Measurements from ENCODE around the gene SEC22A. TPM values are rescaled to one million over a fixed set of nuclear protein-coding genes. Genes with fewer than 3 reads are reported as not detected.
A peak's percentile ranks its signal among the peaks of the same experiment; 100 is the strongest.
"Not testable (repeated sequence)": the region's sequence is repeated elsewhere in the genome, so short reads cannot be mapped to it uniquely, and the experiment has no call there.

The SEC22A gene
- total RNA-seq, 1 experiment from 2014 or later: 16.2 TPM

- no peak for TF ChIP-seq CTCF (IDR thresholded peaks at IDR 0.05; ENCODE audit: unreplicated experiment)
- Mint-ChIP-seq H3K4me1 (ENCODE audit: insufficient read depth, unreplicated experiment) (no peaks in the 10 kb centered on the region), H3K4me3 (ENCODE audit: unreplicated experiment) (no peak overlapping the region), H3K27me3 (ENCODE audit: insufficient read depth, unreplicated experiment) (no peaks in the 10 kb centered on the region), H3K36me3 (ENCODE audit: insufficient read depth, unreplicated experiment) (peaks cover 41% of the 10 kb centered on the region), H3K9me3 (ENCODE audit: unreplicated experiment) (no peaks in the 10 kb centered on the region), H3K27ac (ENCODE audit: low read depth, unreplicated experiment) (no peak overlapping the region)
- BruUV-seq (replicated peaks): no TSS peak
- POLR2A ChIA-PET: no interaction called here
- intact Hi-C loops (cut with micrococcal nuclease): no loop called here
- CTCF ChIA-PET: no interaction called here
- no peak for DNase-seq (ENCODE audit: unreplicated experiment)
These were observed 35.2 kb downstream of the SEC22A start for GRCh38 chr3:123236902-123237301.

DNA sequence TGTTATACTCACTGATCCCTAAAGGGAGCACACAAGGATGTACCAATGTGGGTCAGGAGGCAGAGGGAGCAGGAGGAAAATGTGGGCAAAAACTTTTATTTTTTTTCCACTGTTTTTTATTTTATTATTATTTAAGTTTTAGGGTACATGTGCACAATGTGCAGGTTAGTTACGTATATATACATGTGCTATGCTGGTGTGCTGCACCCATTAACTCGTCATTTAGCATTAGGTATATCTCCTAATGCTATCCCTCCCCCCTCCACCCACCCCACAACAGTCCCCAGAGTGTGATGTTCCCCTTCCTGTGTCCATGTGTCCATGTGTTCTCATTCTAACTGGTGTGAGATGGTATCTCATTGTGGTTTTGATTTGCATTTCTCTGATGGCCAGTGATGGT, 37.4 kb downstream of the SEC22A start:
- POLR2A ChIA-PET; H3K9me3 Mint-ChIP-seq (ENCODE audit: unreplicated experiment); H3K27ac Mint-ChIP-seq (ENCODE audit: low read depth, unreplicated experiment); BruUV-seq (replicated peaks); H3K4me1 Mint-ChIP-seq (ENCODE audit: insufficient read depth, unreplicated experiment); intact Hi-C loops (cut with micrococcal nuclease); H3K27me3 Mint-ChIP-seq (ENCODE audit: insufficient read depth, unreplicated experiment); H3K4me3 Mint-ChIP-seq (ENCODE audit: unreplicated experiment); CTCF ChIA-PET; DNase-seq (ENCODE audit: unreplicated experiment): not testable (repeated sequence)
- H3K36me3 Mint-ChIP-seq (ENCODE audit: insufficient read depth, unreplicated experiment): peaks cover 30% of the 10 kb centered on the region

- intact Hi-C loops (cut with micrococcal nuclease): no loop called here
- H3K27me3 Mint-ChIP-seq (ENCODE audit: insufficient read depth, unreplicated experiment): no peaks in the 10 kb centered on the region
- no peak for TF ChIP-seq CTCF (IDR thresholded peaks at IDR 0.05; ENCODE audit: unreplicated experiment)
- peaks cover 33% of the 10 kb centered on the region for H3K36me3 Mint-ChIP-seq (ENCODE audit: insufficient read depth, unreplicated experiment)
- POLR2A ChIA-PET: no interaction called here
- no peak overlapping the region for H3K4me3 Mint-ChIP-seq (ENCODE audit: unreplicated experiment)
- no peaks in the 10 kb centered on the region for H3K9me3 Mint-ChIP-seq (ENCODE audit: unreplicated experiment)
- no peak overlapping the region for H3K27ac Mint-ChIP-seq (ENCODE audit: low read depth, unreplicated experiment)
- BruUV-seq (replicated peaks): no TSS peak
- H3K4me1 Mint-ChIP-seq (ENCODE audit: insufficient read depth, unreplicated experiment): no peaks in the 10 kb centered on the region
- CTCF ChIA-PET: no interaction called here
- DNase-seq (ENCODE audit: unreplicated experiment): no peak
These were observed 38.0 kb downstream of the SEC22A start for GRCh38 chr3:123239756-123240155.

DNA sequence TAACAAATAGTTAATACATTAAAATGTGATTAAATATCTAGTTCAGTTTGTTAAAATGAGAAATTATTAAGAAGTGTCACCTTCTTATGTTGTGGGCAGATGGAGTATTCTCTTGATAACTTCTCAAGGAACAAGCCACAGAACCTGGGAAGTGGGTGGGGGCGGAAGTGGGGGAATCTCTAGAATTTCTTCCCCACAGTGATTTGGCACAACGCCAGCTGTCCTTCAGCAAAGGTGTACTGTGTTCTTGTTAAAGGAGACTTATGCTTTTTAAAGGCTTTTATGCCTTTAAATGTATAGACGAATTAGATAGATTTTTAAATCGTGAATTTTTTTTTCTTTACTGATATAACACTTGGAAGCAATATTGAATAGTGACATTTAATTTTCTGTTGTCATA, 42.4 kb downstream of the SEC22A start:
- intact Hi-C loops (cut with micrococcal nuclease): no loop called here
- Mint-ChIP-seq H3K4me1 (ENCODE audit: insufficient read depth, unreplicated experiment) (no peaks in the 10 kb centered on the region), H3K9me3 (ENCODE audit: unreplicated experiment) (no peaks in the 10 kb centered on the region), H3K4me3 (ENCODE audit: unreplicated experiment) (no peak overlapping the region), H3K36me3 (ENCODE audit: insufficient read depth, unreplicated experiment) (peaks cover 49% of the 10 kb centered on the region), H3K27ac (ENCODE audit: low read depth, unreplicated experiment) (no peak overlapping the region), H3K27me3 (ENCODE audit: insufficient read depth, unreplicated experiment) (no peaks in the 10 kb centered on the region)
- BruUV-seq (replicated peaks): no TSS peak
- POLR2A ChIA-PET: no interaction called here
- DNase-seq (ENCODE audit: unreplicated experiment): peak; percentile 32
- CTCF ChIA-PET: interaction anchor here (0.6 kb wide), 1 partner anchor 131 kb away, joined by 3 read pairs; no protein-coding TSS in a partner anchor
- no peak for TF ChIP-seq CTCF (IDR thresholded peaks at IDR 0.05; ENCODE audit: unreplicated experiment)

DNA sequence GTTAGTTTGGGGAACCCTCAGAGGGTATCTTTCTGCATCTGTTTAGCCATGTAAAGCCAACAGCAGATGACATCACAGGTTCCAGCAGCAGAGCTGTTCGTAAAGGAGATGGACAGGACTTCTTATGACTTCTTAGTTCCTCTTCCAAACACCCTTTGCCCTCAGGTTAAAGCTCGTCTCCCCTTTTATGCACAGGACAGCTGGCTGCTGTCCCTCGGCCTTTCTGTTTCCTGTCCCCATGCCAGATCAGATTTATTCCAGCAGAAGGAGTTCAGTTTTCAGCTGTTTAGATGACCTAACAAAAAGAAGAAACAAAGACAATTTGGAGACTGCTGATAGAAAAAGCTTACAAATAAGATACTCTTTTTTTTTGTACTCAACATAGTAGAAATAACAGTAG, 45.1 kb downstream of the SEC22A start:
- ChIA-PET CTCF (interaction anchor here (0.6 to 0.7 kb wide), 2 partner anchors 13 to 105 kb away, joined by 3 read pairs; no protein-coding TSS in a partner anchor), POLR2A (no interaction called here)
- no peak for TF ChIP-seq CTCF (IDR thresholded peaks at IDR 0.05; ENCODE audit: unreplicated experiment)
- Mint-ChIP-seq H3K4me3 (ENCODE audit: unreplicated experiment) (no peak overlapping the region), H3K4me1 (ENCODE audit: insufficient read depth, unreplicated experiment) (no peaks in the 10 kb centered on the region), H3K9me3 (ENCODE audit: unreplicated experiment) (no peaks in the 10 kb centered on the region), H3K27me3 (ENCODE audit: insufficient read depth, unreplicated experiment) (no peaks in the 10 kb centered on the region), H3K36me3 (ENCODE audit: insufficient read depth, unreplicated experiment) (peaks cover 54% of the 10 kb centered on the region), H3K27ac (ENCODE audit: low read depth, unreplicated experiment) (no peak overlapping the region)
- BruUV-seq (replicated peaks): no TSS peak
- no peak for DNase-seq (ENCODE audit: unreplicated experiment)
- intact Hi-C loops (cut with micrococcal nuclease): no loop called here
